Loucy (cell line): Measurements from ENCODE around the gene CLK3.
"Not testable (repeated sequence)": the region's sequence is repeated elsewhere in the genome, so short reads cannot be mapped to it uniquely, and the experiment has no call there.

Source experiments
- H2AFZ ChIP-seq: fragments of 200-600 bp; sonication (generic); 2 replicates; pipeline ENCODE4 v1.6.0; 2016; ENCODE audit warnings: antibody characterized with exemption, mild to moderate bottlenecking, low read length, moderate library complexity
- H3F3A ChIP-seq: fragments of 200-600 bp; 2 replicates; pipeline ENCODE4 v1.6.0; 2016; ENCODE audit warnings: antibody characterized with exemption, low read depth, mild to moderate bottlenecking
- H3K27me3 ChIP-seq: fragments of 200-600 bp; sonication (generic); 2 replicates; pipeline ENCODE4 v1.6.1; 2014; ENCODE audit warnings: low read length, mild to moderate bottlenecking; ENCODE audit not compliant: insufficient read depth, poor library complexity, severe bottlenecking
- H3K36me3 ChIP-seq: fragments of 200-600 bp; sonication (generic); 2 replicates; pipeline ENCODE4 v1.6.1; 2016; ENCODE audit warnings: low read length; ENCODE audit not compliant: insufficient read depth
- H3K4me1 ChIP-seq: fragments of 200-600 bp; sonication (generic); 2 replicates; pipeline ENCODE4 v1.5.1; 2014; ENCODE audit warnings: low read length, mild to moderate bottlenecking; ENCODE audit not compliant: insufficient read depth, poor library complexity, severe bottlenecking
- H3K4me2 ChIP-seq: fragments of 200-600 bp; sonication (generic); 2 replicates; pipeline ENCODE4 v1.6.0; 2014; ENCODE audit warnings: antibody characterized with exemption, low read length, low read depth, mild to moderate bottlenecking; ENCODE audit not compliant: poor library complexity, severe bottlenecking
- H3K4me3 ChIP-seq: fragments of 200-600 bp; sonication (generic); 2 replicates; pipeline ENCODE4 v1.5.1; 2014; ENCODE audit warnings: low read length, mild to moderate bottlenecking, mixed read lengths; ENCODE audit not compliant: poor library complexity, severe bottlenecking
- H3K79me2 ChIP-seq: fragments of 200-600 bp; sonication (generic); 2 replicates; pipeline ENCODE4 v1.6.1; 2014; ENCODE audit warnings: low read length; ENCODE audit not compliant: insufficient read depth
- H3K9ac ChIP-seq: fragments of 200-600 bp; sonication (generic); 2 replicates; pipeline ENCODE4 v1.6.0; 2014; ENCODE audit warnings: mild to moderate bottlenecking, low read depth, low read length, moderate library complexity; ENCODE audit not compliant: poor library complexity, severe bottlenecking
- H3K9me2 ChIP-seq: fragments of 200-600 bp; sonication (generic); replicated peaks from 2 replicates; pipeline ENCODE4 v1.6.1; 2016; ENCODE audit warnings: low read depth, low read length, mixed read lengths
- H3K9me3 ChIP-seq: fragments of 200-600 bp; sonication (generic); 2 replicates; pipeline ENCODE4 v1.6.1; 2014; ENCODE audit warnings: mild to moderate bottlenecking, antibody characterized with exemption, low read length, low read depth; ENCODE audit not compliant: insufficient read depth
- H4K20me1 ChIP-seq: fragments of 200-600 bp; sonication (generic); 2 replicates; pipeline ENCODE4 v1.6.0; 2014; ENCODE audit warnings: antibody characterized with exemption, low read length, mild to moderate bottlenecking; ENCODE audit not compliant: insufficient read depth, poor library complexity, severe bottlenecking
- EZH2phosphoT487 ChIP-seq: fragments of 200-600 bp; IDR thresholded peaks from 2 replicates; pipeline ENCODE4 v1.6.1; 2018; ENCODE audit warnings: antibody characterized with exemption, mild to moderate bottlenecking, moderate library complexity, borderline replicate concordance
- TF ChIP-seq, protein P1 (sequence below): fragments of 200-600 bp; sonication (generic); conservative IDR thresholded peaks from 2 replicates; pipeline ENCODE4 v1.5.1; 2014; ENCODE audit warnings: mild to moderate bottlenecking, antibody characterized with exemption, low read length

The CLK3 gene

DNA sequence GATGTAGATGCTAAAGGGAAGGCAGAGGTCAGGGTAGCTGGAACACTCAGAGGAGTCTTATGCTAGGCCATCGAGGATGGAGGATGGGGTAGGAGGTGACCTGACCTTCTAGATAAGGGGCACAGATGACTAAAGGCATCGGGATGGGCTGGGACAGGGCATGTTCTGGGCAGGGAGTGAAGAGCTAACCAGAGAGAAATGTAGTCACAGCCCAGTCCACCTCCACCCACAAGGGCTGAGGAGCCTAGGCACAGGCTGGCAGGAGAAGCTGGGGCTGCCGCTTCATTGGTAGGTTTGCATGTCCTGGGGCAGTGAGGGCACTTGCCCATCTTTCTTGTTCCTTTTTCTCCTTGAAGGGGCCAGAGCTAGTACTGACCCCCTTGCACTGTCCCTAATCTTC is 12.6 kb downstream of the CLK3 start:
- Histone ChIP-seq H4K20me1 (peaks cover 11% of the 10 kb centered on the region), H3K9ac (no peak overlapping the region), H3K79me2 (peaks cover 11% of the 10 kb centered on the region), H3K36me3 (peaks cover 94% of the 10 kb centered on the region; the same call in 1 of the 2 replicates), H3K4me2 (no peak overlapping the region), H3K4me1 (no peaks in the 10 kb centered on the region), H3K4me3 (no peak overlapping the region), H3F3A (no peaks in the 10 kb centered on the region), H3K27me3 (no peaks in the 10 kb centered on the region), H3K9me2 (no peaks in the 10 kb centered on the region), H2AFZ (no peak overlapping the region), H3K9me3 (no peaks in the 10 kb centered on the region)
- no peak for TF ChIP-seq EZH2phosphoT487
- TF ChIP-seq, protein P1, sequence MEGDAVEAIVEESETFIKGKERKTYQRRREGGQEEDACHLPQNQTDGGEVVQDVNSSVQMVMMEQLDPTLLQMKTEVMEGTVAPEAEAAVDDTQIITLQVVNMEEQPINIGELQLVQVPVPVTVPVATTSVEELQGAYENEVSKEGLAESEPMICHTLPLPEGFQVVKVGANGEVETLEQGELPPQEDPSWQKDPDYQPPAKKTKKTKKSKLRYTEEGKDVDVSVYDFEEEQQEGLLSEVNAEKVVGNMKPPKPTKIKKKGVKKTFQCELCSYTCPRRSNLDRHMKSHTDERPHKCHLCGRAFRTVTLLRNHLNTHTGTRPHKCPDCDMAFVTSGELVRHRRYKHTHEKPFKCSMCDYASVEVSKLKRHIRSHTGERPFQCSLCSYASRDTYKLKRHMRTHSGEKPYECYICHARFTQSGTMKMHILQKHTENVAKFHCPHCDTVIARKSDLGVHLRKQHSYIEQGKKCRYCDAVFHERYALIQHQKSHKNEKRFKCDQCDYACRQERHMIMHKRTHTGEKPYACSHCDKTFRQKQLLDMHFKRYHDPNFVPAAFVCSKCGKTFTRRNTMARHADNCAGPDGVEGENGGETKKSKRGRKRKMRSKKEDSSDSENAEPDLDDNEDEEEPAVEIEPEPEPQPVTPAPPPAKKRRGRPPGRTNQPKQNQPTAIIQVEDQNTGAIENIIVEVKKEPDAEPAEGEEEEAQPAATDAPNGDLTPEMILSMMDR = no peak

GRCh38 chr15:74628949-74629348 is 13.3 kb downstream of the CLK3 start:
- H3K4me2 ChIP-seq = no peak overlapping the region
- H3K36me3 ChIP-seq = peaks cover 94% of the 10 kb centered on the region; the same call in 1 of the 2 replicates
- H3K9ac ChIP-seq = no peak overlapping the region
- no peaks in the 10 kb centered on the region for H3K4me1 ChIP-seq
- H3K79me2 ChIP-seq = peaks cover 3% of the 10 kb centered on the region; the same call in 1 of the 2 replicates
- no peaks in the 10 kb centered on the region for H3K27me3 ChIP-seq
- no peaks in the 10 kb centered on the region for H3F3A ChIP-seq
- no peak overlapping the region for H2AFZ ChIP-seq
- H3K4me3 ChIP-seq = no peak overlapping the region
- H3K9me3 ChIP-seq = no peaks in the 10 kb centered on the region
- H4K20me1 ChIP-seq = peaks cover 4% of the 10 kb centered on the region
- no peaks in the 10 kb centered on the region for H3K9me2 ChIP-seq
- TF ChIP-seq, protein P1 = no peak
- no peak for TF ChIP-seq EZH2phosphoT487

DNA sequence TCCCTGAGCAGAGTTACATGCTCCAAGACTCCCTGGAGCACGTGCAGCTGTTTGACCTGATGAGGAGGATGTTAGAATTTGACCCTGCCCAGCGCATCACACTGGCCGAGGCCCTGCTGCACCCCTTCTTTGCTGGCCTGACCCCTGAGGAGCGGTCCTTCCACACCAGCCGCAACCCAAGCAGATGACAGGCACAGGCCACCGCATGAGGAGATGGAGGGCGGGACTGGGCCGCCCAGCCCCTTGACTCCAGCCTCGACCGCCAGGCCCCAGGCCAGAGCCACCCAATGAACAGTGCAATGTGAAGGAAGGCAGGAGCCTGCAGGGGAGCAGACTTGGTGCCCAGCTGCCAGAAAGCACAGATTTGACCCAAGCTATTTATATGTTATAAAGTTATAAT is 14.1 kb downstream of the CLK3 start:
- H3K9ac ChIP-seq = not testable (repeated sequence)

DNA sequence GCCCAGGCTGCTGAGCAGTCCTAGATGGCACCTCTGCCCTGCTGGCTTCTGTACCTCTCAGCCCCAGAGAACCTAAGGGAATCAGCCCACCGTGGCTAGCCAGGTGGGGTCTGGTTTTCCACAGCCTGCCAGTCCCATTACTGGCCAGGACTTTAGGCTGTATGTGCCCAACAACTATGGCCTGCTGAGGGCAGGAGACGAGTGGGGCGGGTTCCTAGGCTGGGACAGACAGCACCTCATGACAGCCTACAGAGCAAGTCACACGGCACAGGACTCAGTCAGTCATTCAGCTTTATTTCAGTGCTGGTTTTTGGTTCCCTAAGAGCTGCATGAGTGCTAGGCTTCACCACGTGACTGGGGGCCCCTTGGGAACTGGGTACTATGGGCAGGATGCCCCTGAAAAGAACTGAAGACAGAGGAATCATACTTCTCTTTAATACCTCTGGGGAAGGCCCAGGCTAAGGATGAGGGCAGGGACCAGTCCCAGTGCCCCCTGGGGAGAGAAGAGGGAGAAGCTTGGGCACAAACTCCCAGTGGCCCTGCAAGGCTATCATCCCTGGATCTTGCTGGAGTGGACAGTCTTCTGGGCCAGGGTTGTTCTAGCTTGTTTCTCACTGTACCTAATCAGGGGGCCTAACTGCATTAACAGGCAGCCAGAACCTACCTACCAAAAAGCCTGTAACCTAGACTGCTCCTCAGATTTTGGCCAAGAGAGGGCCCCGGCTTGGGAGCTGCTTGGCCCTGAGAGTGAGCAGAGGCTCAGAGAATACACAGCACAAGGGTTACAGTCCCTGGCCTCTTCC is 14.8 kb downstream of the CLK3 start:
- Histone ChIP-seq H2AFZ (no peak overlapping the region), H4K20me1 (no peaks in the 10 kb centered on the region), H3K4me3 (no peak overlapping the region), H3F3A (no peaks in the 10 kb centered on the region), H3K9ac (no peak overlapping the region), H3K9me2 (no peaks in the 10 kb centered on the region), H3K4me2 (no peak overlapping the region), H3K79me2 (no peaks in the 10 kb centered on the region), H3K27me3 (no peaks in the 10 kb centered on the region), H3K4me1 (no peaks in the 10 kb centered on the region), H3K9me3 (no peaks in the 10 kb centered on the region), H3K36me3 (peaks cover 94% of the 10 kb centered on the region; the same call in 1 of the 2 replicates)
- no peak for TF ChIP-seq EZH2phosphoT487
- TF ChIP-seq, protein P1 = no peak

More for the DNA sequence above, 14.1 kb downstream of the CLK3 start:
- not testable (repeated sequence) for H3F3A ChIP-seq, H2AFZ ChIP-seq, H3K27me3 ChIP-seq, H3K4me3 ChIP-seq, H3K9me3 ChIP-seq, H3K79me2 ChIP-seq, H3K4me1 ChIP-seq, H3K9me2 ChIP-seq, H4K20me1 ChIP-seq, H3K4me2 ChIP-seq
- H3K36me3 ChIP-seq = peaks cover 94% of the 10 kb centered on the region; the same call in 1 of the 2 replicates
